Central memory CD4-positive, alpha-beta T cell (primary cell): ENCODE data around the gene RUBCN.
"Not testable (repeated sequence)": the region's sequence is repeated elsewhere in the genome, so short reads cannot be mapped to it uniquely, and the experiment has no call there.

ENCODE experiments used
- DNase-seq: peaks from one replicate; pipeline ENCODE4 v3.0.0; 2022

RUBCN gene

GRCh38 chr3:197733042-197733441, 3.7 kb downstream of the RUBCN start:
- no peak for DNase-seq

GRCh38 chr3:197731483-197731882, 5.2 kb downstream of the RUBCN start:
- not testable (repeated sequence) for DNase-seq

GRCh38 chr3:197730770-197731169, 5.9 kb downstream of the RUBCN start:
- not testable (repeated sequence) for DNase-seq

GRCh38 chr3:197730200-197730599, 6.5 kb downstream of the RUBCN start:
- peak; percentile 14 for DNase-seq

- no peak for DNase-seq
Observed at GRCh38 chr3:197728487-197728886, 8.2 kb downstream of the RUBCN start.

GRCh38 chr3:197727878-197728277, 8.8 kb downstream of the RUBCN start:
- DNase-seq = not testable (repeated sequence)

- DNase-seq = no peak
Observed at GRCh38 chr3:197722734-197723133, 14.0 kb downstream of the RUBCN start.

- DNase-seq = no peak
Observed at GRCh38 chr3:197720694-197721093, 16.0 kb downstream of the RUBCN start.

- DNase-seq = no peak
Observed at GRCh38 chr3:197718891-197719290, 17.8 kb downstream of the RUBCN start.

- DNase-seq = no peak
Observed at GRCh38 chr3:197714251-197714650, 22.5 kb downstream of the RUBCN start.

GRCh38 chr3:197713477-197713822, 23.3 kb downstream of the RUBCN start:
- no peak for DNase-seq

GRCh38 chr3:197711973-197712707, 24.6 kb downstream of the RUBCN start:
- peak; percentile 90 for DNase-seq

- not testable (repeated sequence) for DNase-seq
Observed at GRCh38 chr3:197710965-197711364, 25.7 kb downstream of the RUBCN start.

- no peak for DNase-seq
Observed at GRCh38 chr3:197709135-197709534, 27.6 kb downstream of the RUBCN start.

- DNase-seq = no peak
Observed at GRCh38 chr3:197706658-197707057, 30.0 kb downstream of the RUBCN start.

GRCh38 chr3:197701841-197702240, 34.9 kb downstream of the RUBCN start:
- no peak for DNase-seq

- no peak for DNase-seq
Observed at GRCh38 chr3:197700095-197700494, 36.6 kb downstream of the RUBCN start.

GRCh38 chr3:197697355-197697754, 39.3 kb downstream of the RUBCN start:
- no peak for DNase-seq

GRCh38 chr3:197694251-197694650, 42.5 kb downstream of the RUBCN start:
- DNase-seq = no peak

GRCh38 chr3:197692641-197693040, 44.1 kb downstream of the RUBCN start:
- DNase-seq = no peak

GRCh38 chr3:197690754-197691153, 46.0 kb downstream of the RUBCN start:
- no peak for DNase-seq

GRCh38 chr3:197687570-197687969, 49.1 kb downstream of the RUBCN start:
- no peak for DNase-seq

GRCh38 chr3:197686899-197687298, 49.8 kb downstream of the RUBCN start:
- DNase-seq = no peak

GRCh38 chr3:197685546-197685945, 51.2 kb downstream of the RUBCN start:
- no peak for DNase-seq

GRCh38 chr3:197683191-197683590, 53.5 kb downstream of the RUBCN start:
- DNase-seq = no peak
